ENCODE measurements around the gene CYP2B6. TPM values are rescaled to one million over a fixed set of nuclear protein-coding genes. Genes with fewer than 3 reads are reported as not detected.

Gene CYP2B6
- total RNA-seq, result not detected

DNA sequence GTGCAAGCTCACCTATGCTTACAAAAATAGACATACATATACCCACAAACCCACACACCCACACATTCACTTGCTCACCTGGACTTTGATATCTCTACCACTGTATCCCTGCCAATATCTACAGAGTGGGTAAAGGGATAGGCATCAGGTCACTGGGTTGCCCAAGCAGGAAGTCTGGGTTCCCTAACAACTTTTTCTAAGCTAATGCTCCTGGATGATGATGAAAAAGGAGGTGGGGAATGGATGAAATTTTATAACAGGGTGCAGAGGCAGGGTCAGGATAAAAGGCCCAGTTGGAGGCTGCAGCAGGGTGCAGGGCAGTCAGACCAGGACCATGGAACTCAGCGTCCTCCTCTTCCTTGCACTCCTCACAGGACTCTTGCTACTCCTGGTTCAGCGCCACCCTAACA, at the start of gene CYP2B6:
Gene CYP2B6 (plus strand): TSS at position 311 of the 410 bp plus-strand sequence. CDS start 24 bp downstream, at position 335.
- Histone ChIP-seq H3K9me3 (no peaks in the 10 kb centered on the region), H3K4me1 (no peaks in the 10 kb centered on the region), H3K27me3 (no peaks in the 10 kb centered on the region), H3K36me3 (replicated peaks in 1 of 2; ENCODE audit: insufficient read depth in 1 of 2, low read depth in 2 of 2) (no peaks in the 10 kb centered on the region), H3K27ac (no peak within 1 kb of the TSS), H3K4me3 (no peak within 1 kb of the TSS)
- DNase-seq (no peak), ATAC-seq (no peak)
- intact Hi-C loops (cut with DNase I), result no loop called here
- 69 to 100% methylated on average over 2 of the region's 2 CpGs for WGBS, 2 donors
- TF ChIP-seq POLR2A (IDR thresholded peaks at IDR 0.05), result no peak
- TF ChIP-seq, protein P1, sequence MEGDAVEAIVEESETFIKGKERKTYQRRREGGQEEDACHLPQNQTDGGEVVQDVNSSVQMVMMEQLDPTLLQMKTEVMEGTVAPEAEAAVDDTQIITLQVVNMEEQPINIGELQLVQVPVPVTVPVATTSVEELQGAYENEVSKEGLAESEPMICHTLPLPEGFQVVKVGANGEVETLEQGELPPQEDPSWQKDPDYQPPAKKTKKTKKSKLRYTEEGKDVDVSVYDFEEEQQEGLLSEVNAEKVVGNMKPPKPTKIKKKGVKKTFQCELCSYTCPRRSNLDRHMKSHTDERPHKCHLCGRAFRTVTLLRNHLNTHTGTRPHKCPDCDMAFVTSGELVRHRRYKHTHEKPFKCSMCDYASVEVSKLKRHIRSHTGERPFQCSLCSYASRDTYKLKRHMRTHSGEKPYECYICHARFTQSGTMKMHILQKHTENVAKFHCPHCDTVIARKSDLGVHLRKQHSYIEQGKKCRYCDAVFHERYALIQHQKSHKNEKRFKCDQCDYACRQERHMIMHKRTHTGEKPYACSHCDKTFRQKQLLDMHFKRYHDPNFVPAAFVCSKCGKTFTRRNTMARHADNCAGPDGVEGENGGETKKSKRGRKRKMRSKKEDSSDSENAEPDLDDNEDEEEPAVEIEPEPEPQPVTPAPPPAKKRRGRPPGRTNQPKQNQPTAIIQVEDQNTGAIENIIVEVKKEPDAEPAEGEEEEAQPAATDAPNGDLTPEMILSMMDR (IDR thresholded peaks at IDR 0.05), result no peak

DNA sequence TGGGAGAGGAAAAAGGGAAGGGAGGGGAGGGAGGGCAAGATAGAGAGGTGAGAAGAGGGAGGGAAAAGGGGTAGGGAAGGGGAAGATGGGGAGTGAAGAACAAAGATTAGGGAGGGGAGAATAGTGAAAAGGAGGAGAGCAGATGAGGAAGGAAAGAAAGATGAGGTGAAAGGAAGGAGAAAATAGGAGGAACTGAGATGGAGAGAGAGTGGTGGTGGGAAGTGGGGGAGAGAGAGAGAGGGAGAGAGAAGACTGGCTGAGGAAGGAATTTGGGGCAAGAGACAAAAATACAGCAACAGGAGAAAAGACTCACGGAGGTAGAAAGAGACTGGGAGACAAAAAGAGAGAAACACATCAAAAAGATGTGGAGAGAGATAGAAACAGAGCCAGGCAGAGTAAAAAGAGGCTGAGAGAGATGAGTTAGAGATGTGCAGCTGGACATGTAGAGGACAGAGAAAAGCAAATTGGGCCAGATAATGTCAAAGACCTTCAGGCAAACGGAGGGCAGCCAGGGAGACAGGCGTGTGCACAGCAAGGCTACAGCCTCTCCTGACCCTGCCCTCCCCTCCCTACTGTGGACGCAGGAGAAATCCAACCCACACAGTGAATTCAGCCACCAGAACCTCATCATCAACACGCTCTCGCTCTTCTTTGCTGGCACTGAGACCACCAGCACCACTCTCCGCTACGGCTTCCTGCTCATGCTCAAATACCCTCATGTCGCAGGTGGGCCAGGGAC, 49.4 kb upstream of the CYP2B6 start:
- Histone ChIP-seq H3K4me1 (no peaks in the 10 kb centered on the region), H3K9me3 (no peaks in the 10 kb centered on the region), H3K4me3 (no peak overlapping the region), H3K27ac (no peak overlapping the region), H3K36me3 (replicated peaks in 1 of 2; ENCODE audit: insufficient read depth in 1 of 2, low read depth in 2 of 2) (no peaks in the 10 kb centered on the region), H3K27me3 (no peaks in the 10 kb centered on the region)
- ATAC-seq (no peak), DNase-seq (no peak)
- TF ChIP-seq, protein P1 (IDR thresholded peaks at IDR 0.05), result no peak
- TF ChIP-seq POLR2A (IDR thresholded peaks at IDR 0.05), result no peak
- 55 to 60% methylated on average over 9 of the region's 9 CpGs for WGBS, 2 donors
- intact Hi-C loops (cut with DNase I), result no loop called here

DNA sequence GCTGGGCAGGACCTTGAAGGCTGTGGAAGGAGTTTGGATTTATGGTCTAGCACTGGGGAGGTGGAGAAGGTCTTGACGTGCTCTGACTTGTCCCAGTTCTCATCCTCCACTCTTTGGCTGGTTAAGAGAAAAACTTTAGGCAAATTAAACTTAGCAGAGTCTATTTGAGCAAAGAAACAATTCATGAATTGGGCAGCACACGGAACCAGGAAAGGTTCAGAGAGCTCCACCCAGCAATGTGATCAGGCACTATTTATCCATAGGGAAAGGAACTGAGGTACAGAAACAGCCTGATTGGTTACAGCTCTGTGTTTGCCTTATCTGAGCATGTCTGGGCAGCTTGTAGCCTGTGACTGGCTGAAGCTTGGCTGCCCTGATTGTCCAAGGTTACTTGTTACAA, 45.4 kb upstream of the CYP2B6 start:
- Histone ChIP-seq H3K9me3 (no peaks in the 10 kb centered on the region), H3K27me3 (no peaks in the 10 kb centered on the region), H3K4me3 (no peak overlapping the region), H3K36me3 (replicated peaks in 1 of 2; ENCODE audit: insufficient read depth in 1 of 2, low read depth in 2 of 2) (no peaks in the 10 kb centered on the region), H3K4me1 (no peaks in the 10 kb centered on the region), H3K27ac (no peak overlapping the region)
- ATAC-seq, result no peak
- intact Hi-C loops (cut with DNase I), result no loop called here
- 75 to 83% methylated on average over 2 of the region's 2 CpGs for WGBS, 2 donors
- TF ChIP-seq POLR2A (IDR thresholded peaks at IDR 0.05), result no peak
- TF ChIP-seq, protein P1 (IDR thresholded peaks at IDR 0.05), result no peak
- DNase-seq, result no peak

DNA sequence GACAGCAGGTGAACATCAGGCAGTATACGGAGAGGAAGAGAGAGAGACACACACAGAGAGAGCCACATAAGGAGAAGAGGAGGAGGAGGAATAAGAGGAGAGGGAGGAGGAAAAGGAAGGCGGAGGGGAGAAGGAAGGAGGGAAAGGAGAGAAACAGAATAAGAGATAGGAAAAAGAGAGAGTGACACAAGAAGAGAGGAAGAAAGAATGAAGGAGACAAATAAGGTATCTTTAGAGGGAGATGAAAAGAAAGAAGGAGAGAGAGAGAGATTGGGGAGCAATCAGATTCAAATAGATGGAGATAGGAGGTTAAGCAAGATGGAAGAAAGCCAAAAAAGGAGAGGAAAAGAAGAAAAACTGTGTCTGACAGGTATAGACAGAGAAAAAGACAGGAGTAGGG, 44.0 kb upstream of the CYP2B6 start:
- Histone ChIP-seq H3K27me3 (no peaks in the 10 kb centered on the region), H3K36me3 (replicated peaks in 1 of 2; ENCODE audit: insufficient read depth in 1 of 2, low read depth in 2 of 2) (no peaks in the 10 kb centered on the region), H3K9me3 (no peaks in the 10 kb centered on the region), H3K4me1 (no peaks in the 10 kb centered on the region), H3K27ac (no peak overlapping the region), H3K4me3 (no peak overlapping the region)
- intact Hi-C loops (cut with DNase I), result no loop called here
- ATAC-seq (no peak), DNase-seq (no peak)
- TF ChIP-seq, protein P1 (IDR thresholded peaks at IDR 0.05), result no peak
- TF ChIP-seq POLR2A (IDR thresholded peaks at IDR 0.05), result no peak
- 82 to 85% methylated on average over 2 of the region's 2 CpGs for WGBS, 2 donors

DNA sequence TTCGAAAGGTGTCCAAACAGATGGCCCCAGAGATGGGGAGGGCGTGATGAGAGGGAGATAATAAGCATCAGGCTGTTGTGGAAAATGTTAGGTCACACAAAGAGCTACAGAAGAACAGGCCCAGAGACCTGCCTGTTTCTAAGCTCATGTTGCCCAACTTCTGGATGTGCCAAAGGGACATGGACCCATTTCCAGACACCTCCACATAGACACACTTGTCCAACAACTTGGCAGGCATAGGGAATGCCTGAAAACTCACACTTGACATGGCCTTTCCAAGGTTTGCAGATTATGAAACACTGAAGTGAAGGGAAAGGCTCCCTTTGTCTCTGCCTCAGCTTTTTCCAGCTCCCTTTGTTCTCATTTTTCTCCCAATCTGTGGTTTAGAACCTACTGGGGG, 43.5 kb upstream of the CYP2B6 start:
- Histone ChIP-seq H3K4me1 (no peaks in the 10 kb centered on the region), H3K27ac (no peak overlapping the region), H3K27me3 (no peaks in the 10 kb centered on the region), H3K4me3 (no peak overlapping the region), H3K36me3 (replicated peaks in 1 of 2; ENCODE audit: insufficient read depth in 1 of 2, low read depth in 2 of 2) (no peaks in the 10 kb centered on the region), H3K9me3 (no peaks in the 10 kb centered on the region)
- TF ChIP-seq, protein P1 (IDR thresholded peaks at IDR 0.05), result no peak
- ATAC-seq (no peak), DNase-seq (no peak)
- intact Hi-C loops (cut with DNase I), result no loop called here
- WGBS, 2 donors, result 35 to 52% methylated on average over 2 of the region's 2 CpGs

All from body of pancreas (tissue), 4 donors.